IMR-90 (cell line): ENCODE measurements around the gene TMEM81. TPM values are rescaled to one million over a fixed set of nuclear protein-coding genes. Genes with fewer than 3 reads are reported as not detected.

Source experiments
- ATAC-seq: fragments of 200-7000 bp; cut with Tn5 transposase; 2 replicates; pipeline ENCODE4 v1.9.1; 2020; ENCODE audit warnings: low read depth, mild to moderate bottlenecking, moderate library complexity
- BruUV-seq: library from RNA; stranded (reverse); fragments of 400-500 nt; replicated peaks from 2 replicates; lab custom pipeline; 2021; lab: Mats Ljungman, UMichigan
- CTCF ChIA-PET: fragments of 300-600 bp; formaldehyde crosslinking; extraction: SDS; loops from one replicate; lab custom pipeline; 2021; ENCODE audit warnings: antibody characterized with exemption; lab: Yijun Ruan, JAX
- POLR2A ChIA-PET: fragments of 300-600 bp; sonication (Branson Sonifier 250); formaldehyde crosslinking; loops from one replicate; lab custom pipeline; 2022; ENCODE audit warnings: antibody characterized with exemption; ENCODE audit not compliant: unreplicated experiment; lab: Charles Lee
- DNase-seq: peaks from one replicate; pipeline ENCODE4 v3.0.0; 2013
- H2AFZ ChIP-seq: replicated peaks from 2 replicates; pipeline ENCODE3; 2013; ENCODE audit warnings: low read length, mild to moderate bottlenecking; ENCODE audit not compliant: poor library complexity
- H2AK5ac ChIP-seq: 2 replicates; pipeline ENCODE4 v1.6.1; 2013; ENCODE audit warnings: low read depth, low read length, inconsistent platforms
- H2AK9ac ChIP-seq: replicated peaks from 2 replicates; pipeline ENCODE3; 2013; ENCODE audit warnings: mild to moderate bottlenecking, low read depth, low read length, moderate library complexity; ENCODE audit not compliant: poor library complexity
- H2BK120ac ChIP-seq: 2 replicates; pipeline ENCODE4 v1.6.1; 2013; ENCODE audit warnings: low read depth, low read length, inconsistent platforms
- H2BK15ac ChIP-seq: 3 replicates; pipeline ENCODE4 v1.6.1; 2013; ENCODE audit warnings: low read depth, low read length, inconsistent platforms
- H2BK20ac ChIP-seq: 2 replicates; pipeline ENCODE4 v1.6.1; 2013; ENCODE audit warnings: low read depth, mild to moderate bottlenecking, inconsistent platforms, low read length, moderate library complexity
- H2BK5ac ChIP-seq: 2 replicates; pipeline ENCODE4 v1.6.1; 2013; ENCODE audit warnings: mild to moderate bottlenecking, low read depth, low read length, inconsistent platforms; ENCODE audit not compliant: poor library complexity, severe bottlenecking
- H3K14ac ChIP-seq: replicated peaks from 2 replicates; pipeline ENCODE4 v1.6.1; 2013; ENCODE audit warnings: low read depth, low read length, inconsistent platforms
- H3K18ac ChIP-seq: 2 replicates; pipeline ENCODE4 v1.6.1; 2013; ENCODE audit warnings: low read depth, low read length, control low read depth
- H3K23ac ChIP-seq: 2 replicates; pipeline ENCODE4 v1.6.1; 2013; ENCODE audit warnings: low read depth, low read length, inconsistent platforms
- H3K27ac ChIP-seq: 2 replicates; pipeline ENCODE4 v1.5.1; 2013; ENCODE audit warnings: mild to moderate bottlenecking, control low read depth, low read length; ENCODE audit not compliant: insufficient read depth
- H3K27me3 ChIP-seq: 2 replicates; pipeline ENCODE4 v1.6.1; 2013; ENCODE audit warnings: low read length; ENCODE audit not compliant: control insufficient read depth, insufficient read depth
- H3K36me3 ChIP-seq: 2 replicates; pipeline ENCODE4 v1.6.1; 2013; ENCODE audit warnings: low read length, mixed read lengths; ENCODE audit not compliant: control insufficient read depth, insufficient read depth
- H3K4ac ChIP-seq: 2 replicates; pipeline ENCODE4 v1.6.1; 2013; ENCODE audit warnings: low read depth, low read length, inconsistent platforms
- H3K4me1 ChIP-seq: 2 replicates; pipeline ENCODE4 v1.6.1; 2013; ENCODE audit warnings: low read length, mixed read lengths; ENCODE audit not compliant: control insufficient read depth, insufficient read depth
- H3K4me2 ChIP-seq: 2 replicates; pipeline ENCODE4 v1.6.1; 2013; ENCODE audit warnings: low read depth, mild to moderate bottlenecking, control low read depth, low read length, moderate library complexity
- H3K4me3 ChIP-seq: 2 replicates; pipeline ENCODE4 v1.5.1; 2013; ENCODE audit warnings: low read depth, mild to moderate bottlenecking, control low read depth, low read length, moderate library complexity; ENCODE audit not compliant: insufficient read depth
- H3K56ac ChIP-seq: 2 replicates; pipeline ENCODE4 v1.6.1; 2013; ENCODE audit warnings: low read length, inconsistent platforms; ENCODE audit not compliant: insufficient read depth; ENCODE audit errors: extremely low read depth
- H3K79me1 ChIP-seq, 2 experiments: 2 replicates each; pipeline ENCODE4 v1.6.1; 2013; ENCODE audit warnings: low read length in 2 of 2, inconsistent platforms in 1 of 2, low read depth in 1 of 2
- H3K9ac ChIP-seq: 2 replicates; pipeline ENCODE4 v1.6.1; 2013; ENCODE audit warnings: low read depth, low read length, control low read depth
- H3K9me1 ChIP-seq: 2 replicates; pipeline ENCODE4 v1.6.1; 2013; ENCODE audit warnings: low read length, inconsistent platforms; ENCODE audit not compliant: insufficient read depth
- H3K9me3 ChIP-seq: 2 replicates; pipeline ENCODE4 v1.6.1; 2013; ENCODE audit warnings: low read length; ENCODE audit not compliant: control insufficient read depth, insufficient read depth
- H4K20me1 ChIP-seq: 2 replicates; pipeline ENCODE4 v1.6.1; 2013; ENCODE audit warnings: low read length, inconsistent platforms; ENCODE audit not compliant: insufficient read depth
- H4K5ac ChIP-seq: 2 replicates; pipeline ENCODE4 v1.6.1; 2013; ENCODE audit warnings: mild to moderate bottlenecking, low read depth, low read length, control low read depth
- H4K8ac ChIP-seq, 2 experiments: 2 replicates each; pipeline ENCODE4 v1.6.1; 2013; ENCODE audit warnings: low read depth in 2 of 2, low read length in 2 of 2, control low read depth in 1 of 2, inconsistent platforms in 1 of 2
- H4K91ac ChIP-seq: 2 replicates; pipeline ENCODE4 v1.6.1; 2013; ENCODE audit warnings: low read depth, low read length, inconsistent platforms; ENCODE audit not compliant: insufficient read depth
- BHLHE40 ChIP-seq: fragments of 150-350 bp; IDR thresholded peaks from 2 replicates; pipeline ENCODE4 v1.6.1; 2016; ENCODE audit warnings: mild to moderate bottlenecking, low read depth, low read length
- CEBPB ChIP-seq: IDR thresholded peaks from 2 replicates; pipeline ENCODE4 v1.6.1; 2012; ENCODE audit warnings: low read depth, low read length, improper control_type of control experiment
- CHD1 ChIP-seq: IDR thresholded peaks from 2 replicates; pipeline ENCODE4 v1.6.1; 2012; ENCODE audit warnings: low read depth, low read length, improper control_type of control experiment
- CTCF ChIP-seq: conservative IDR thresholded peaks from 2 replicates; pipeline ENCODE4 v1.5.1; 2012; ENCODE audit warnings: mild to moderate bottlenecking, low read depth, low read length, improper control_type of control experiment
- FOS ChIP-seq: fragments of 150-350 bp; IDR thresholded peaks from 2 replicates; pipeline ENCODE4 v1.6.1; 2016; ENCODE audit warnings: low read depth, low read length
- MAFK ChIP-seq: IDR thresholded peaks from 2 replicates; pipeline ENCODE4 v1.6.1; 2012; ENCODE audit warnings: low read depth, low read length, improper control_type of control experiment
- MAZ ChIP-seq: IDR thresholded peaks from 2 replicates; pipeline ENCODE4 v1.6.1; 2012; ENCODE audit warnings: low read depth, mild to moderate bottlenecking, low read length, improper control_type of control experiment, moderate library complexity, borderline replicate concordance
- MXI1 ChIP-seq: IDR thresholded peaks from 2 replicates; pipeline ENCODE4 v1.6.1; 2012; ENCODE audit warnings: low read depth, mild to moderate bottlenecking, low read length, moderate library complexity, borderline replicate concordance
- NFE2L2 ChIP-seq: fragments of 150-350 bp; IDR thresholded peaks from 2 replicates; pipeline ENCODE4 v1.6.1; 2016; ENCODE audit warnings: low read depth, mild to moderate bottlenecking, low read length
- POLR2A ChIP-seq: IDR thresholded peaks from 2 replicates; pipeline ENCODE4 v1.6.1; 2012; ENCODE audit warnings: mild to moderate bottlenecking, low read depth, low read length
- RAD21 ChIP-seq: IDR thresholded peaks from 2 replicates; pipeline ENCODE4 v1.6.1; 2012; ENCODE audit warnings: low read length, improper control_type of control experiment
- RCOR1 ChIP-seq: IDR thresholded peaks from 2 replicates; pipeline ENCODE4 v1.6.1; 2012; ENCODE audit warnings: mild to moderate bottlenecking, low read length, improper control_type of control experiment; ENCODE audit not compliant: insufficient replicate concordance
- RFX5 ChIP-seq: IDR thresholded peaks from 2 replicates; pipeline ENCODE4 v1.8.0; 2012; ENCODE audit warnings: low read depth, mild to moderate bottlenecking, low read length, moderate library complexity
- SMC3 ChIP-seq: fragments of 150-350 bp; IDR thresholded peaks from 2 replicates; pipeline ENCODE4 v1.6.1; 2016; ENCODE audit warnings: low read depth, mild to moderate bottlenecking, antibody characterized with exemption, low read length, moderate library complexity
- USF2 ChIP-seq: fragments of 150-350 bp; IDR thresholded peaks from 2 replicates; pipeline ENCODE4 v1.6.1; 2017; ENCODE audit warnings: mild to moderate bottlenecking, antibody characterized with exemption, low read length, low read depth
- WGBS, 2 experiments: methylation state at CpG; one replicate each; pipeline versions ENCODE4 v1.1.5 to v1.1.7; 2013; ENCODE audit warnings: missing lambda C conversion rate in 2 of 2; ENCODE audit not compliant: insufficient read length in 1 of 2; ENCODE audit errors: extremely low coverage in 2 of 2; 5-methylcytosine and 5-hydroxymethylcytosine counted together
- dilution Hi-C: fragments of 300-500 bp; cut with HindIII; formaldehyde crosslinking; loops from one replicate; pipeline ENCODE4 v1.14.3; 2018; ENCODE audit warnings: low sequenced_read_pairs; ENCODE audit not compliant: unreplicated experiment
- in situ Hi-C: fragments of 300-500 bp; cut with MboI; formaldehyde crosslinking; loops from 3 replicates; pipeline ENCODE4 v1.14.3; 2019; ENCODE audit warnings: low sequenced_read_pairs, inconsistent platforms, mixed read lengths
- intact Hi-C: fragments of 100-400 bp; cut with micrococcal nuclease; formaldehyde crosslinking; loops from 2 replicates; pipeline ENCODE4 v1.10.0; 2022
- polyA plus RNA-seq, 3 experiments: library from polyadenylated mRNA; depleted of rRNA; stranded (reverse); fragments of >200 nt; gene quantifications; 2 replicates each; pipeline ENCODE4 v1.2.3, GENCODE V29; 2012; ENCODE audit warnings: low replicate concordance in 1 of 3
- total RNA-seq: library from RNA; depleted of rRNA; stranded (reverse); fragments of >200 nt; gene quantifications from 2 replicates; pipeline ENCODE4 v1.2.3, GENCODE V29; 2012
- TF ChIP-seq, protein P1 (sequence below): fragments of 150-350 bp; IDR thresholded peaks from 2 replicates; pipeline ENCODE4 v1.6.1; 2016; ENCODE audit warnings: low read depth, mild to moderate bottlenecking, low read length, moderate library complexity, borderline replicate concordance

The TMEM81 gene
- total and polyA plus RNA-seq, 2 of the 4 experiments (the other 2 are of a cell fraction), result 1.5 to 1.8 TPM

DNA sequence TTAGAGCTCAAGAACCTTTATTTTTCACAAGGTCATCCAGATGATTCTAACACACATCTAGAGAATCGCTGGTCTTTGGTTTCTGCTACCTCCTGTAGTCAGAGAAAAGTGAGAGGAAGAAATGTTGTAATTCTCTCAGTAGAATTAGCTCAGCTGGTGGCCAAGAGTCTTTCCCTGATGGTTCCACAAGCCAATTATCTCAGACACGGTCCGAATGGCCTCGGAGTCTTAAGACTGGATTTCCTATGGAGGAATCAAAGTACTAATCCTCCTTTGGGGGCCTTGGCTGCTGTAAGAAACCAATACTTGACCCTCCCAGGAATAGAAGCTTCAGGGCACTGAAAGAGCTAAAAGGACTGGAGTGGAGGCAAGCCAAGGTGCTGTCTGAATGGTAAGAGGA lies 1.8 kb downstream of the TMEM81 start:
- Histone ChIP-seq H3K36me3 (peaks cover 12% of the 10 kb centered on the region), H3K79me1 (peaks cover 0 to 3% of the 10 kb centered on the region in 2 experiments; a peak in 1 of 4 replicates), H2AK9ac (no peak overlapping the region), H2BK20ac (no peak overlapping the region), H3K9me3 (no peaks in the 10 kb centered on the region), H4K5ac (no peak overlapping the region), H3K9ac (no peak overlapping the region), H3K56ac (no peak overlapping the region), H3K14ac (no peak overlapping the region), H3K18ac (no peak overlapping the region), H2BK5ac (no peak overlapping the region), H4K8ac (no peak overlapping the region), H4K20me1 (no peaks in the 10 kb centered on the region), H3K9me1 (no peaks in the 10 kb centered on the region), H3K4me2 (no peak overlapping the region), H2AFZ (no peak overlapping the region), H3K4ac (no peak overlapping the region), H3K27me3 (no peaks in the 10 kb centered on the region), H2BK15ac (no peak overlapping the region), H3K4me1 (no peaks in the 10 kb centered on the region), H2BK120ac (no peak overlapping the region), H3K23ac (no peak overlapping the region), H2AK5ac (no peak overlapping the region), H4K91ac (no peak overlapping the region), H3K4me3 (no peak overlapping the region), H3K27ac (no peak overlapping the region)
- ATAC-seq, result no peak
- DNase-seq, result no peak
- intact Hi-C loops (no loop called here), dilution Hi-C loops (no loop called here), in situ Hi-C loops (no loop called here)
- TF ChIP-seq SMC3 (no peak), BHLHE40 (no peak), USF2 (no peak), NFE2L2 (no peak), FOS (no peak), POLR2A (no peak), MXI1 (no peak), RFX5 (no peak), CHD1 (no peak), RCOR1 (no peak), CEBPB (no peak), RAD21 (no peak), MAFK (no peak), CTCF (no peak), MAZ (no peak)
- TF ChIP-seq, protein P1, sequence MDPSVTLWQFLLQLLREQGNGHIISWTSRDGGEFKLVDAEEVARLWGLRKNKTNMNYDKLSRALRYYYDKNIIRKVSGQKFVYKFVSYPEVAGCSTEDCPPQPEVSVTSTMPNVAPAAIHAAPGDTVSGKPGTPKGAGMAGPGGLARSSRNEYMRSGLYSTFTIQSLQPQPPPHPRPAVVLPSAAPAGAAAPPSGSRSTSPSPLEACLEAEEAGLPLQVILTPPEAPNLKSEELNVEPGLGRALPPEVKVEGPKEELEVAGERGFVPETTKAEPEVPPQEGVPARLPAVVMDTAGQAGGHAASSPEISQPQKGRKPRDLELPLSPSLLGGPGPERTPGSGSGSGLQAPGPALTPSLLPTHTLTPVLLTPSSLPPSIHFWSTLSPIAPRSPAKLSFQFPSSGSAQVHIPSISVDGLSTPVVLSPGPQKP, result no peak
- POLR2A ChIA-PET, result no interaction called here
- WGBS, 2 experiments, result no CpG with 5 or more reads among the region's 4 CpGs
- CTCF ChIA-PET, result interaction anchor here (2.6 kb wide), 1 partner anchor 20 kb away, joined by 10 read pairs; no protein-coding TSS in a partner anchor
- no TSS peak for BruUV-seq
